Glutamatergic neuron (in vitro differentiated cells): Measurements from ENCODE around the gene OPRL1. TPM values are rescaled to one million over a fixed set of nuclear protein-coding genes. Genes with fewer than 3 reads are reported as not detected.
A peak's percentile ranks its signal among the peaks of the same experiment; 100 is the strongest.
"Not testable (repeated sequence)": the region's sequence is repeated elsewhere in the genome, so short reads cannot be mapped to it uniquely, and the experiment has no call there.

Source experiments
- DNase-seq: peaks from one replicate; pipeline ENCODE4 v3.0.0; 2022
- H3K27ac Mint-ChIP-seq: one replicate; pipeline ENCODE4 v1.8.0; 2020; ENCODE audit warnings: mild to moderate bottlenecking, mixed read lengths, inconsistent platforms; ENCODE audit not compliant: unreplicated experiment
- H3K27me3 Mint-ChIP-seq: one replicate; pipeline ENCODE4 v1.8.0; 2020; ENCODE audit warnings: mild to moderate bottlenecking, moderate library complexity, mixed read lengths, inconsistent platforms; ENCODE audit not compliant: unreplicated experiment
- H3K36me3 Mint-ChIP-seq: one replicate; pipeline ENCODE4 v1.8.0; 2020; ENCODE audit warnings: mild to moderate bottlenecking, mixed read lengths, inconsistent platforms; ENCODE audit not compliant: unreplicated experiment
- H3K4me1 Mint-ChIP-seq: one replicate; pipeline ENCODE4 v1.8.0; 2020; ENCODE audit warnings: mild to moderate bottlenecking, low read depth, mixed read lengths, inconsistent platforms; ENCODE audit not compliant: unreplicated experiment
- H3K4me3 Mint-ChIP-seq: one replicate; pipeline ENCODE4 v1.8.0; 2020; ENCODE audit warnings: mild to moderate bottlenecking, mixed read lengths, inconsistent platforms; ENCODE audit not compliant: unreplicated experiment
- H3K9me3 Mint-ChIP-seq: one replicate; pipeline ENCODE4 v1.8.0; 2020; ENCODE audit warnings: mild to moderate bottlenecking, moderate library complexity, mixed read lengths, inconsistent platforms; ENCODE audit not compliant: unreplicated experiment
- total RNA-seq: library from RNA; stranded (reverse); fragmentation: NEBNext Ultra II Directional; extraction: Animal tissue kit (Norgen Biotek cat#: 25700); gene quantifications from one replicate; pipeline ENCODE4 v1.2.1, GENCODE V29; 2021; ENCODE audit not compliant: unreplicated experiment
- TF ChIP-seq, protein P1 (sequence below): fragments of 200-600 bp; sonication (generic); IDR thresholded peaks from one replicate; pipeline ENCODE4 v1.5.0; 2021; ENCODE audit not compliant: partially characterized antibody, unreplicated experiment

The OPRL1 gene
- total RNA-seq, 1 donor from 2014 or later, result 2.9 TPM

GRCh38 chr20:64083804-64084684 is 4.2 kb downstream of the OPRL1 start, which contains the start of gene LKAAEAR1:
LKAAEAR1 (minus strand) TSS chr20:64084398; CDS start chr20:64084219, 179 bp downstream.
- peaks cover 34% of the 10 kb centered on the region for H3K27me3 Mint-ChIP-seq
- peak within 1 kb of the TSS; percentile 75 for H3K27ac Mint-ChIP-seq
- TF ChIP-seq, protein P1, sequence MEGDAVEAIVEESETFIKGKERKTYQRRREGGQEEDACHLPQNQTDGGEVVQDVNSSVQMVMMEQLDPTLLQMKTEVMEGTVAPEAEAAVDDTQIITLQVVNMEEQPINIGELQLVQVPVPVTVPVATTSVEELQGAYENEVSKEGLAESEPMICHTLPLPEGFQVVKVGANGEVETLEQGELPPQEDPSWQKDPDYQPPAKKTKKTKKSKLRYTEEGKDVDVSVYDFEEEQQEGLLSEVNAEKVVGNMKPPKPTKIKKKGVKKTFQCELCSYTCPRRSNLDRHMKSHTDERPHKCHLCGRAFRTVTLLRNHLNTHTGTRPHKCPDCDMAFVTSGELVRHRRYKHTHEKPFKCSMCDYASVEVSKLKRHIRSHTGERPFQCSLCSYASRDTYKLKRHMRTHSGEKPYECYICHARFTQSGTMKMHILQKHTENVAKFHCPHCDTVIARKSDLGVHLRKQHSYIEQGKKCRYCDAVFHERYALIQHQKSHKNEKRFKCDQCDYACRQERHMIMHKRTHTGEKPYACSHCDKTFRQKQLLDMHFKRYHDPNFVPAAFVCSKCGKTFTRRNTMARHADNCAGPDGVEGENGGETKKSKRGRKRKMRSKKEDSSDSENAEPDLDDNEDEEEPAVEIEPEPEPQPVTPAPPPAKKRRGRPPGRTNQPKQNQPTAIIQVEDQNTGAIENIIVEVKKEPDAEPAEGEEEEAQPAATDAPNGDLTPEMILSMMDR, result peak; percentile 20
- H3K9me3 Mint-ChIP-seq, result peaks cover 25% of the 10 kb centered on the region
- H3K4me1 Mint-ChIP-seq, result peaks cover 9% of the 10 kb centered on the region
- H3K4me3 Mint-ChIP-seq, result peak within 1 kb of the TSS; percentile 93
- peaks cover 16% of the 10 kb centered on the region for H3K36me3 Mint-ChIP-seq
- DNase-seq, result no peak

DNA sequence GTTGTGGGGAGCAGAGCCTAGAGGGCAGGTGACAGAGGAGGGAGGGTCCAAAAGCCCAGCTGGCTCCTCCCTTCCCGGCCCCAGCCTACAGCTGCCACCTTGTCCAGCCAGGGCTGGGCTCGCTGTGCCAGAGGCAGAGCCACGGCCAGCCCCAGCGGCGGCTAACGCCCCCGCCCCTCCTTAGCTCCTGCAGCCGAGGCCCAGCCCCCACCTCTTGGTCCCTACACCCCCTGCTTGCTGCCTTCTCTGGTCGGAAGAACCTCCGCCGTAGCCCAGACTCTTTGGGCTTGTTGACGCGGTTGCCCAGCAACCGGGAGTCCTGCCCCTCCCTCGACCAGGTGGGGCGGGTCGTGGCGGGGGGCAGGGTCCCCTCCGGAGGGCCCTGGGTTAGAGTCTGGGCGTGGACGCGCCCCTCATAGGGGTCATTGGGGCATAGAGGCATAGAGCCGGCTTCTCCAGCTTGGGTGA is 4.8 kb downstream of the OPRL1 start:
- peak overlapping the region; percentile 93 for H3K4me3 Mint-ChIP-seq
- peak overlapping the region; percentile 75 for H3K27ac Mint-ChIP-seq
- peaks cover 16% of the 10 kb centered on the region for H3K36me3 Mint-ChIP-seq
- TF ChIP-seq, protein P1, result no peak
- DNase-seq, result no peak
- H3K9me3 Mint-ChIP-seq, result peaks cover 26% of the 10 kb centered on the region
- peaks cover 9% of the 10 kb centered on the region for H3K4me1 Mint-ChIP-seq
- H3K27me3 Mint-ChIP-seq, result peaks cover 35% of the 10 kb centered on the region

DNA sequence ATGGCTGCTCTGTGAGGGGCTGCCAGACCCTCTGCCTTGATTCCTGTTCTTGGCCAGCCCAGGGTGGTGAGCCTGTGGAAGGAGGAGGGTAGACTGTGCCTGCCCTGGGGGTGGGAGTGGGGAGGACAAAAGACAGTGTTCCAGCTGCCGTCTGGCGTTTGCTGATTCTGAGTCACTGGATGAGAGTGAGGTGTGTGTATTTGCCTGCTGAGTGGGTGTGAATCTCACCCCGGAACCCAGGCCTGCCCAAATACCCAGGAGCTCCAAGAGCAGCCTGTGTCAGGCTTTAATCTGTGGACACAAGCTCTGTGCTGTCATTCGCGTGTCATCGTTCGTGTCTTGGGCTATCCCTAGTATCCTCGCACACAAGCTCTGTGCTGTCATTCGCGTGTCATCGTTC is 6.9 kb downstream of the OPRL1 start:
- Mint-ChIP-seq H3K36me3 (peaks cover 16% of the 10 kb centered on the region), H3K4me1 (peaks cover 14% of the 10 kb centered on the region), H3K4me3 (no peak overlapping the region), H3K27me3 (peaks cover 33% of the 10 kb centered on the region), H3K9me3 (peaks cover 29% of the 10 kb centered on the region), H3K27ac (no peak overlapping the region)
- TF ChIP-seq, protein P1, result no peak
- DNase-seq, result no peak

GRCh38 chr20:64087226-64087825 is 7.4 kb downstream of the OPRL1 start:
- Mint-ChIP-seq H3K27me3 (peaks cover 30% of the 10 kb centered on the region), H3K9me3 (peaks cover 29% of the 10 kb centered on the region), H3K36me3 (peaks cover 16% of the 10 kb centered on the region), H3K4me1 (peaks cover 16% of the 10 kb centered on the region)
- not testable (repeated sequence) for H3K4me3 Mint-ChIP-seq, DNase-seq, H3K27ac Mint-ChIP-seq

GRCh38 chr20:64088586-64088985 is 8.7 kb downstream of the OPRL1 start:
- Mint-ChIP-seq H3K27me3 (peaks cover 33% of the 10 kb centered on the region), H3K9me3 (peaks cover 32% of the 10 kb centered on the region), H3K27ac (peak overlapping the region; percentile 7), H3K36me3 (peaks cover 16% of the 10 kb centered on the region), H3K4me1 (peaks cover 19% of the 10 kb centered on the region)
- not testable (repeated sequence) for DNase-seq, H3K4me3 Mint-ChIP-seq

DNA sequence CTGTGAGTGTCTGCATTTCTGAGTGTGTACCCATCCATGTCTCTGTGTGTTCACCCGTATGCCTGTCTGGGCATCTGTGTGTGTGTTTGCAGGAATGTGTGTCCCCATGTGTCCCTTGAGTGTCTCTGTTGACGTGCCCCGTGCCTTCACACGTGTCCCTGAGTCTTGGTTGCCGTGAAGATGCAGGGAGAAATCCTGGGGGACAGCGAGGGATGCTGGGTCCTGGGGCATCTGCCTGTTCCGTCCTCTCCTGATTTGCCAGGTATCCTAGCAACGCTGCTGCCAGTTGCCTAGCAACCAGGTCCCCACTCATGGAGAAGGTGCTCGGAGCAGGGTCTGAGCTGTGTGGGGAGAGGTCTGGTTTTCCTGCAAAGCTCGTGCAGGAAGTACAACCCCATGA is 10.3 kb downstream of the OPRL1 start:
- peak; percentile 75 for DNase-seq
- Mint-ChIP-seq H3K27me3 (peaks cover 29% of the 10 kb centered on the region), H3K27ac (peak overlapping the region; percentile 74), H3K9me3 (peaks cover 29% of the 10 kb centered on the region), H3K36me3 (peaks cover 16% of the 10 kb centered on the region), H3K4me1 (peaks cover 16% of the 10 kb centered on the region), H3K4me3 (peak overlapping the region; percentile 46)
- TF ChIP-seq, protein P1, result no peak
